ENCODE results near the gene TIGD6.

- TF ChIP-seq CTCF (tag by site-specific recombination; IDR thresholded peaks at IDR 0.05): no peak
- TF ChIP-seq ZNF423 (tag by site-specific recombination; IDR thresholded peaks at IDR 0.05): no peak
Measured at GRCh38 chr5:149966946-149967345, 33.5 kb downstream of the TIGD6 start.
